Measurements from ENCODE around the gene USHBP1. TPM values are rescaled to one million over a fixed set of nuclear protein-coding genes. Genes with fewer than 3 reads are reported as not detected.

Gene USHBP1
- total and polyA plus RNA-seq, 2 experiments from 2014 or later, result 4.0 to 5.6 TPM

- no peak for TF ChIP-seq REST (IDR thresholded peaks at IDR 0.05; ENCODE audit: unreplicated experiment)
These were observed 1.5 kb upstream of the USHBP1 start (continued) for GRCh38 chr19:17266026-17266425.

GRCh38 chr19:17263712-17264640, 569 bp downstream of the USHBP1 start:
- peaks cover 23% of the 10 kb centered on the region for H3K36me3 Mint-ChIP-seq (ENCODE audit: low read depth)
- peak overlapping the region; percentile 96 for H3K27ac Mint-ChIP-seq
- H3K27me3 Mint-ChIP-seq (ENCODE audit: insufficient read depth, low read depth, poor library complexity), result peaks cover 29% of the 10 kb centered on the region
- H3K4me1 Mint-ChIP-seq, result peaks cover 25% of the 10 kb centered on the region
- H3K4me3 ChIP-seq, result no peak overlapping the region
- DNase-seq (ENCODE audit: low spot score) (no peak), ATAC-seq (no peak)
- H3K36me3 ChIP-seq (ENCODE audit: insufficient read depth), result peaks cover 3% of the 10 kb centered on the region; the same call in 1 of the 2 replicates
- H3F3A ChIP-seq (replicated peaks; ENCODE audit: low read depth), result 0 out of 2 replicates have a peak, but pooled peaks cover 2% of the 10 kb centered on the region
- peak overlapping the region; percentile 68; the same call in 1 of the 2 replicates for H3K4me2 ChIP-seq
- H3K9me3 Mint-ChIP-seq, result peaks cover 22% of the 10 kb centered on the region; the same call in 2 of the 3 replicates
- H2AFZ ChIP-seq, result no peak overlapping the region
- peaks cover 12% of the 10 kb centered on the region; the same call in 1 of the 2 replicates for H3K79me2 ChIP-seq (replicated peaks; ENCODE audit: insufficient read depth)
- H3K27ac ChIP-seq (ENCODE audit: low read depth), result peak overlapping the region; percentile 40; the same call in 1 of the 2 replicates
- peak overlapping the region; percentile 51 for H3K4me3 Mint-ChIP-seq
- no peaks in the 10 kb centered on the region for H4K20me1 ChIP-seq (replicated peaks; ENCODE audit: insufficient read depth)
- no peaks in the 10 kb centered on the region for H3K27me3 ChIP-seq (ENCODE audit: insufficient read depth)
- no peaks in the 10 kb centered on the region for H3K9me2 ChIP-seq (ENCODE audit: insufficient read depth)
- H3K4me1 ChIP-seq (ENCODE audit: insufficient read depth), result 0 out of 2 replicates have a peak, but pooled peaks cover 5% of the 10 kb centered on the region
- no peak for TF ChIP-seq STAT1 (IDR thresholded peaks at IDR 0.05; ENCODE audit: unreplicated experiment)
- TF ChIP-seq CREB1 (CRISPR knock-in tag; IDR thresholded peaks at IDR 0.05; ENCODE audit: low read depth), result no peak
- no peak for TF ChIP-seq EZH2phosphoT487 (IDR thresholded peaks at IDR 0.05; ENCODE audit: unreplicated experiment)
- no peak for TF ChIP-seq JUNB (IDR thresholded peaks at IDR 0.05; ENCODE audit: unreplicated experiment)
- no peak for TF ChIP-seq CTCF (conservative IDR thresholded peaks at IDR 0.05; ENCODE audit: low read depth in 2 of 2)
- TF ChIP-seq ZNF331 (CRISPR knock-in tag; IDR thresholded peaks at IDR 0.05; ENCODE audit: low read depth), result no peak
- TF ChIP-seq ETS1 (IDR thresholded peaks at IDR 0.05), result no peak
- TF ChIP-seq POLR2AphosphoS5 (IDR thresholded peaks at IDR 0.05; ENCODE audit: low read depth), result no peak
- TF ChIP-seq EZH2 (IDR thresholded peaks at IDR 0.05; ENCODE audit: low read depth, unreplicated experiment), result no peak
- TF ChIP-seq ZNF114 (CRISPR knock-in tag; IDR thresholded peaks at IDR 0.05), result no peak
- no peak for TF ChIP-seq NANOG (IDR thresholded peaks at IDR 0.05; ENCODE audit: borderline replicate concordance)
- TF ChIP-seq REST (IDR thresholded peaks at IDR 0.05; ENCODE audit: unreplicated experiment), result no peak

All from GM23338 (cell line).